Hepatocyte (in vitro differentiated cells): ENCODE measurements around the gene CCL23. TPM values are rescaled to one million over a fixed set of nuclear protein-coding genes. Genes with fewer than 3 reads are reported as not detected.

Source experiments
- DNase-seq: peaks from one replicate; pipeline ENCODE4 v3.0.0-alpha.2; 2016; ENCODE audit warnings: low spot score
- H2AFZ ChIP-seq: fragments of 200-600 bp; sonication (generic); 2 replicates; pipeline ENCODE4 v1.6.0; 2016; ENCODE audit warnings: antibody characterized with exemption, mild to moderate bottlenecking
- H3K27ac ChIP-seq: fragments of 200-600 bp; sonication (generic); 2 replicates; pipeline ENCODE4 v1.5.1; 2016; ENCODE audit warnings: mild to moderate bottlenecking
- H3K27me3 ChIP-seq: fragments of 200-600 bp; sonication (generic); 2 replicates; pipeline ENCODE4 v1.6.1; 2016
- H3K36me3 ChIP-seq: fragments of 200-600 bp; sonication (generic); replicated peaks from 2 replicates; pipeline ENCODE4 v1.5.1; 2016; ENCODE audit warnings: low read depth; ENCODE audit not compliant: insufficient read depth
- H3K4me1 ChIP-seq: fragments of 200-600 bp; sonication (generic); 2 replicates; pipeline ENCODE4 v1.5.1; 2016; ENCODE audit warnings: mild to moderate bottlenecking, moderate library complexity; ENCODE audit not compliant: insufficient read depth
- H3K4me2 ChIP-seq: fragments of 200-600 bp; sonication (generic); 2 replicates; pipeline ENCODE4 v1.6.0; 2016
- H3K4me3 ChIP-seq: fragments of 200-600 bp; sonication (generic); 2 replicates; pipeline ENCODE4 v1.5.1; 2016; ENCODE audit warnings: mild to moderate bottlenecking
- H3K79me2 ChIP-seq: fragments of 200-600 bp; sonication (generic); 2 replicates; pipeline ENCODE4 v1.6.0; 2017; ENCODE audit warnings: mild to moderate bottlenecking
- H3K9me2 ChIP-seq: fragments of 200-600 bp; sonication (generic); replicated peaks from 2 replicates; pipeline ENCODE4 v1.6.0; 2017; ENCODE audit warnings: mild to moderate bottlenecking; ENCODE audit not compliant: insufficient read depth
- H3K9me3 ChIP-seq: fragments of 200-600 bp; sonication (generic); 2 replicates; pipeline ENCODE4 v1.5.1; 2016; ENCODE audit warnings: low read depth, mild to moderate bottlenecking
- H4K20me1 ChIP-seq: fragments of 200-600 bp; sonication (generic); 2 replicates; pipeline ENCODE4 v1.6.0; 2016; ENCODE audit warnings: mild to moderate bottlenecking; ENCODE audit not compliant: insufficient read depth, poor library complexity, severe bottlenecking
- EZH2 ChIP-seq: fragments of 200-600 bp; sonication (generic); IDR thresholded peaks from 2 replicates; pipeline ENCODE4 v1.6.1; 2016; ENCODE audit warnings: antibody characterized with exemption, mild to moderate bottlenecking, borderline replicate concordance
- EZH2phosphoT487 ChIP-seq: fragments of 200-600 bp; sonication (generic); IDR thresholded peaks from one replicate; pipeline ENCODE4 v1.6.1; 2018; ENCODE audit warnings: antibody characterized with exemption, mild to moderate bottlenecking, low read depth, moderate library complexity; ENCODE audit not compliant: unreplicated experiment, severe bottlenecking
- WGBS: methylation state at CpG from one replicate; pipeline ENCODE4 v1.1.6; 2016; ENCODE audit warnings: low lambda C conversion rate; ENCODE audit errors: missing lambda C conversion rate; 5-methylcytosine and 5-hydroxymethylcytosine counted together
- polyA plus RNA-seq: library from polyadenylated mRNA; unstranded; fragments of >200 nt; fragmentation: Nextera tagmentation; extraction: Ambion mirVana; gene quantifications from 2 replicates; pipeline ENCODE4 v1.2.1, GENCODE V29; 2016
- total RNA-seq: library from RNA; depleted of rRNA; stranded (reverse); fragments of >200 nt; gene quantifications from 2 replicates; pipeline ENCODE4 v1.2.3, GENCODE V29; 2014
- TF ChIP-seq, protein P1 (sequence below): fragments of 200-600 bp; sonication (generic); IDR thresholded peaks from 2 replicates; pipeline ENCODE4 v1.5.1; 2016; ENCODE audit warnings: antibody characterized with exemption, mild to moderate bottlenecking; ENCODE audit not compliant: poor library complexity

Gene CCL23
- total and polyA plus RNA-seq, 2 experiments from 2014 or later: not detected

DNA sequence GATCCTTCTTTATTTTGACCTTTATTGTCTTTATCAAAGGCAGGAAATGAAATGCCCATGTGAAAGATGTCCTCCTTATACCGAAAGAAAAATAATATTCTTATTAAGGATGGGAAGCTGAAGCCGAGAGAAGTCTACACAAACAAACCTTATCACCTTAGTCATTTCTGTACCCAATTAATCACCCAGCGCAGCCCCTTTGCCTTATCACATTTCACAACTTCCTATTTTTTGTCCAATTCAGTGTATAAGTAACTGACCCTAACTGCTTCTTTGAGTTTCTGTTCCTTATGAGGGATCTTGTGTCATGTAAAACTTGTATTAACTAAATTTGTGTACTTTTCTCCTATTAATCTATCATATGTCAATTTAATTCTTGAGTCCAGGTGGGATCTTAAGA lies 16.4 kb upstream of the CCL23 start:
- H3K4me3 ChIP-seq: no peak overlapping the region
- no peaks in the 10 kb centered on the region for H3K9me2 ChIP-seq
- no peaks in the 10 kb centered on the region for H3K79me2 ChIP-seq
- H3K27ac ChIP-seq: no peak overlapping the region
- H3K36me3 ChIP-seq: no peaks in the 10 kb centered on the region
- H3K4me2 ChIP-seq: no peak overlapping the region
- H3K4me1 ChIP-seq: no peaks in the 10 kb centered on the region
- H4K20me1 ChIP-seq: no peaks in the 10 kb centered on the region
- no peaks in the 10 kb centered on the region for H3K9me3 ChIP-seq
- TF ChIP-seq EZH2phosphoT487: no peak
- no peak for TF ChIP-seq EZH2
- TF ChIP-seq, protein P1, sequence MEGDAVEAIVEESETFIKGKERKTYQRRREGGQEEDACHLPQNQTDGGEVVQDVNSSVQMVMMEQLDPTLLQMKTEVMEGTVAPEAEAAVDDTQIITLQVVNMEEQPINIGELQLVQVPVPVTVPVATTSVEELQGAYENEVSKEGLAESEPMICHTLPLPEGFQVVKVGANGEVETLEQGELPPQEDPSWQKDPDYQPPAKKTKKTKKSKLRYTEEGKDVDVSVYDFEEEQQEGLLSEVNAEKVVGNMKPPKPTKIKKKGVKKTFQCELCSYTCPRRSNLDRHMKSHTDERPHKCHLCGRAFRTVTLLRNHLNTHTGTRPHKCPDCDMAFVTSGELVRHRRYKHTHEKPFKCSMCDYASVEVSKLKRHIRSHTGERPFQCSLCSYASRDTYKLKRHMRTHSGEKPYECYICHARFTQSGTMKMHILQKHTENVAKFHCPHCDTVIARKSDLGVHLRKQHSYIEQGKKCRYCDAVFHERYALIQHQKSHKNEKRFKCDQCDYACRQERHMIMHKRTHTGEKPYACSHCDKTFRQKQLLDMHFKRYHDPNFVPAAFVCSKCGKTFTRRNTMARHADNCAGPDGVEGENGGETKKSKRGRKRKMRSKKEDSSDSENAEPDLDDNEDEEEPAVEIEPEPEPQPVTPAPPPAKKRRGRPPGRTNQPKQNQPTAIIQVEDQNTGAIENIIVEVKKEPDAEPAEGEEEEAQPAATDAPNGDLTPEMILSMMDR: no peak
- 74% methylated on average over 3 of the region's 3 CpGs for WGBS
- no peak for DNase-seq
- H2AFZ ChIP-seq: no peak overlapping the region
- H3K27me3 ChIP-seq: peaks cover 4% of the 10 kb centered on the region

DNA sequence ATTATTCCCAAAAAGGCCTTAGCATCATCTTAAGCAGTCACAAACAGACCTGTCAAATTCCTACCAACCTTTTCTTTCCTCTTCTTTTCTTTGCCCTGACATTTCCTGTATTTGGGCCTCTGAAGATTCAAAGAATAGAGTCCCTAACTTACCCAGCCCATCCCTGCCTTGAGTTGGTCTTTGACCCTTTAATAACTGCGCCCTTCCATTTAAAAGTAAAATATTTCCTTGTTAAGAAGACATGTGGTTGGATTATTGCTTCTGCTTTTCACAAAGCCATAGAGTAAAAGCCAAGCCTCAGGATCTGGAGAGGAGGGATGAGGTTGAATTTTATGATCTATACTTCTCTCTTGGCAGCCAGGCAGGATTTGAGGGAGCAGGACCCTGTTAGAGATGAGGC lies 13.2 kb upstream of the CCL23 start:
- Histone ChIP-seq H3K9me3 (no peaks in the 10 kb centered on the region), H3K9me2 (no peaks in the 10 kb centered on the region), H3K4me2 (no peak overlapping the region), H3K36me3 (no peaks in the 10 kb centered on the region), H3K27me3 (peaks cover 4% of the 10 kb centered on the region), H3K79me2 (no peaks in the 10 kb centered on the region), H3K4me1 (no peaks in the 10 kb centered on the region), H2AFZ (no peak overlapping the region), H4K20me1 (no peaks in the 10 kb centered on the region), H3K27ac (no peak overlapping the region), H3K4me3 (no peak overlapping the region)
- 94% methylated on average over 1 of the region's 1 CpG for WGBS
- no peak for DNase-seq
- TF ChIP-seq, protein P1: no peak
- TF ChIP-seq EZH2phosphoT487 (no peak), EZH2 (no peak)

DNA sequence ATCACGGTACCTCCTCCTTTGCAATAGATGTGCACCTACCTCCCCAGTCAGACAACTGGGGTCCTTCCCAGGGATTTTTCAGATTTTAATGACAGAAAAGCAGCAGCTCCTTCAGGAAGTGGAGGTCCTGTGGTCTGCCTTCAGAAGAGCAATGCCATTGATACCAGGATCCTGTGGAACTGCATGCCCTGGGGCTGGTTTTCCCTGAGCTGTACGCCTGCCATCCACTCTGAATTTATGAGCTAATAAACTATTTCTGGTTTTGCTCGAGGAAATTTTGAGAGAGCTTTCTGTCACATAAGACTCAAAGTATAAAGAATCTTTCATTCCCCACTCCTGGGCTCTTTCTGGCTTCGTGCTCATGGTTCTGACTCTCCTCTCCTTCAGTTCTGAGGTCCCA lies 10.0 kb upstream of the CCL23 start:
- TF ChIP-seq EZH2phosphoT487 (no peak), EZH2 (no peak)
- TF ChIP-seq, protein P1: no peak
- Histone ChIP-seq H3K4me3 (no peak overlapping the region), H3K27ac (no peak overlapping the region), H3K27me3 (no peaks in the 10 kb centered on the region), H3K9me3 (no peaks in the 10 kb centered on the region), H3K79me2 (no peaks in the 10 kb centered on the region), H3K36me3 (no peaks in the 10 kb centered on the region), H3K9me2 (no peaks in the 10 kb centered on the region), H3K4me2 (no peak overlapping the region), H2AFZ (no peak overlapping the region), H4K20me1 (no peaks in the 10 kb centered on the region), H3K4me1 (no peaks in the 10 kb centered on the region)
- no peak for DNase-seq
- 38% methylated on average over 4 of the region's 4 CpGs for WGBS
